Measurements from ENCODE around the gene DIRAS3.

Gene DIRAS3

GRCh38 chr1:68029444-68029843 is 21.0 kb downstream of the DIRAS3 start:
- CTCF ChIA-PET: no interaction called here
- POLR2A ChIA-PET: no interaction called here
- TF ChIP-seq CTCF (IDR thresholded peaks at IDR 0.05; ENCODE audit: control extremely low read depth, extremely low read depth, low read depth, missing control alignments): no peak
- DNase-seq (ENCODE audit: extremely low spot score): no peak

GRCh38 chr1:68028566-68028965 is 21.9 kb downstream of the DIRAS3 start:
- ChIA-PET POLR2A (no interaction called here), CTCF (no interaction called here)
- no peak for TF ChIP-seq CTCF (IDR thresholded peaks at IDR 0.05; ENCODE audit: control extremely low read depth, extremely low read depth, low read depth, missing control alignments)
- no peak for DNase-seq (ENCODE audit: extremely low spot score)

GRCh38 chr1:68024635-68025338 is 25.6 kb downstream of the DIRAS3 start:
- CTCF ChIA-PET: interaction anchor here (1.9 kb wide), 1 partner anchor 10 kb away, joined by 6 read pairs; no protein-coding TSS in a partner anchor
- no peak for TF ChIP-seq CTCF (IDR thresholded peaks at IDR 0.05; ENCODE audit: control extremely low read depth, extremely low read depth, low read depth, missing control alignments)
- POLR2A ChIA-PET: no interaction called here
- no peak for DNase-seq (ENCODE audit: extremely low spot score)

- ChIA-PET CTCF (interaction anchor here (2.6 kb wide), 1 partner anchor 9 kb away, joined by 6 read pairs; no protein-coding TSS in a partner anchor), POLR2A (no interaction called here)
- TF ChIP-seq CTCF (IDR thresholded peaks at IDR 0.05; ENCODE audit: control extremely low read depth, extremely low read depth, low read depth, missing control alignments): no peak
- no peak for DNase-seq (ENCODE audit: extremely low spot score)
Observed at GRCh38 chr1:68016381-68016780, 34.0 kb downstream of the DIRAS3 start.

- POLR2A ChIA-PET: no interaction called here
- no peak for DNase-seq (ENCODE audit: extremely low spot score)
- no peak for TF ChIP-seq CTCF (IDR thresholded peaks at IDR 0.05; ENCODE audit: control extremely low read depth, extremely low read depth, low read depth, missing control alignments)
- CTCF ChIA-PET: interaction anchor here (2.6 kb wide), 1 partner anchor 9 kb away, joined by 6 read pairs; no protein-coding TSS in a partner anchor
Observed at GRCh38 chr1:68015971-68016370, 34.5 kb downstream of the DIRAS3 start.

GRCh38 chr1:68015369-68015768 is 35.1 kb downstream of the DIRAS3 start:
- POLR2A ChIA-PET: no interaction called here
- CTCF ChIA-PET: interaction anchor here (2.6 kb wide), 1 partner anchor 10 kb away, joined by 6 read pairs; no protein-coding TSS in a partner anchor
- no peak for TF ChIP-seq CTCF (IDR thresholded peaks at IDR 0.05; ENCODE audit: control extremely low read depth, extremely low read depth, low read depth, missing control alignments)
- DNase-seq (ENCODE audit: extremely low spot score): no peak

All from GM10248 (cell line).